Epithelial cell of esophagus (primary cell): ENCODE measurements around the gene FNTB.

ENCODE experiments used
- DNase-seq: peaks from one replicate; pipeline ENCODE4 v3.0.0; 2010; ENCODE audit warnings: low read depth
- H3K4me3 ChIP-seq: 2 replicates; pipeline ENCODE4 v1.5.1; 2011; ENCODE audit warnings: mild to moderate bottlenecking, low read length, control low read depth
- TF ChIP-seq, protein P1 (sequence below): IDR thresholded peaks from 2 replicates; pipeline ENCODE4 v1.5.1; 2011; ENCODE audit warnings: low read depth, mild to moderate bottlenecking, low read length, control low read depth, inconsistent platforms; ENCODE audit not compliant: insufficient read depth; ENCODE audit errors: missing control alignments

The FNTB gene

GRCh38 chr14:65095633-65096205 lies 109.0 kb downstream of the FNTB start:
- TF ChIP-seq, protein P1, sequence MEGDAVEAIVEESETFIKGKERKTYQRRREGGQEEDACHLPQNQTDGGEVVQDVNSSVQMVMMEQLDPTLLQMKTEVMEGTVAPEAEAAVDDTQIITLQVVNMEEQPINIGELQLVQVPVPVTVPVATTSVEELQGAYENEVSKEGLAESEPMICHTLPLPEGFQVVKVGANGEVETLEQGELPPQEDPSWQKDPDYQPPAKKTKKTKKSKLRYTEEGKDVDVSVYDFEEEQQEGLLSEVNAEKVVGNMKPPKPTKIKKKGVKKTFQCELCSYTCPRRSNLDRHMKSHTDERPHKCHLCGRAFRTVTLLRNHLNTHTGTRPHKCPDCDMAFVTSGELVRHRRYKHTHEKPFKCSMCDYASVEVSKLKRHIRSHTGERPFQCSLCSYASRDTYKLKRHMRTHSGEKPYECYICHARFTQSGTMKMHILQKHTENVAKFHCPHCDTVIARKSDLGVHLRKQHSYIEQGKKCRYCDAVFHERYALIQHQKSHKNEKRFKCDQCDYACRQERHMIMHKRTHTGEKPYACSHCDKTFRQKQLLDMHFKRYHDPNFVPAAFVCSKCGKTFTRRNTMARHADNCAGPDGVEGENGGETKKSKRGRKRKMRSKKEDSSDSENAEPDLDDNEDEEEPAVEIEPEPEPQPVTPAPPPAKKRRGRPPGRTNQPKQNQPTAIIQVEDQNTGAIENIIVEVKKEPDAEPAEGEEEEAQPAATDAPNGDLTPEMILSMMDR, result no peak
- DNase-seq, result no peak

DNA sequence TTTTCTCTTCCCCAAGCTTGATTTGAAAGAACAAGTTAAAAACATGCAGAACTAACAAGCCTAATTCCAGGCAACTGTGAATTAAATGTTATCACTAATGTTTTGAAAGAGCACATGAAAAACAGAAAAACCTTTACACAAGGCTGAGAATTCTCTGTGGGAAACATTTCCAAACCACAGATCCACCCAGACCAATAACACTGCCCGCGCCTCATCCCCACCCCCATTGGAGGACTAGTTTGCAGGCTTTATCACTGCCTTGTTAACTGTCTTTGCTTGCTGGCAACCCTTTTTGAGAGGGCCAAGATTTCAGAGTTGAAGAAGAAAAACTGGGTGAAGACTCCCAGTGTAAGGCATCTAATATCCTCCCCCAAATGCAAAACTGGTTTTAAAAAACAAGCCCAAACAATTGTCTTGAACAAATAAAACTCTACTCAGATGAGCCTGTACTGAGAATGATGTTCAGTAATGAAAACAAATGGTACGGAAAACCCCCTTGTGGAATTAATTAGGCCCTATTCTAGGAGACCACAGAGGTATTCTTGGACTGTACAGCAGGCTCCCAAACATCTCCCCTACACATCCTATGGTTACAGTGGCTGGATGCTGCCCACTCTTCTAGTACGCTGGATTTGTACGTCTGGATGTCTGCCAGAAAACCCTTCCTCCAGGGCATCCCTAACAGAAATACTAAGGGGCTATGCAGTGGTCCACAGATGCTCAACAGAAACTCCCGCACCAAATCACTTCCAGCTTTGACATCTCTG lies 109.8 kb downstream of the FNTB start:
- TF ChIP-seq, protein P1, result no peak
- peak; percentile 20 for DNase-seq
- no peak overlapping the region for H3K4me3 ChIP-seq

More at GRCh38 chr14:65095633-65096205, 109.0 kb downstream of the FNTB start:
- H3K4me3 ChIP-seq, result no peak overlapping the region

GRCh38 chr14:65098586-65098985 lies 111.9 kb downstream of the FNTB start:
- DNase-seq, result no peak
- no peak overlapping the region for H3K4me3 ChIP-seq
- TF ChIP-seq, protein P1, result no peak

DNA sequence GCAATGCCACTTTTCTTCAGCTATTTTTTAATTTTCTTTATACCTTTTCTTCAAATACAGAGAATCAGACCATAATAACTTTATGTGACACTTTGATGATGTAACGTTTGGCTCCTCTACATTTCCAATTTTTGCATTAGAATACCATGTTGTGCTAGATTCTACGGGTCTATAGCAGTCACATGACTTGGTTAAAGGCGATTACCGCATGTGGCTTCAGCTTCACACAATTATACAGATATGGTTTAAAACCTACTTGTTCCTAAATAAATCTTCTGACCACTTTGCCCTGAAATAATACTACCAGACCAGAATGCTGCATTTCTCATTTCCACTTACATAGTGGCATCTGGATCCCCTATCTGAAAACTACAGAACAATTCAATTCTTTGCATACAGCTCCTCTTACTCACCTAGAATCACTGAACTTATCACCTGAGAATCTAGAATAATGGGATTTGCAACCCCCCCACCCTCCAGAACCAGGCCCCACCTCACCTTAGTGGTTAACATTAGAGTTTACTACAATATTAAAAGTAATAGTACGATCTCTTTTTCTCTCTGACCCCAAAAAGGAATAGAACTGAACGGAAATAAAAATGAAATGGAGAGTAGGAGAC lies 114.3 kb downstream of the FNTB start:
- H3K4me3 ChIP-seq, result peak overlapping the region; percentile 75
- DNase-seq, result no peak
- TF ChIP-seq, protein P1, result no peak

DNA sequence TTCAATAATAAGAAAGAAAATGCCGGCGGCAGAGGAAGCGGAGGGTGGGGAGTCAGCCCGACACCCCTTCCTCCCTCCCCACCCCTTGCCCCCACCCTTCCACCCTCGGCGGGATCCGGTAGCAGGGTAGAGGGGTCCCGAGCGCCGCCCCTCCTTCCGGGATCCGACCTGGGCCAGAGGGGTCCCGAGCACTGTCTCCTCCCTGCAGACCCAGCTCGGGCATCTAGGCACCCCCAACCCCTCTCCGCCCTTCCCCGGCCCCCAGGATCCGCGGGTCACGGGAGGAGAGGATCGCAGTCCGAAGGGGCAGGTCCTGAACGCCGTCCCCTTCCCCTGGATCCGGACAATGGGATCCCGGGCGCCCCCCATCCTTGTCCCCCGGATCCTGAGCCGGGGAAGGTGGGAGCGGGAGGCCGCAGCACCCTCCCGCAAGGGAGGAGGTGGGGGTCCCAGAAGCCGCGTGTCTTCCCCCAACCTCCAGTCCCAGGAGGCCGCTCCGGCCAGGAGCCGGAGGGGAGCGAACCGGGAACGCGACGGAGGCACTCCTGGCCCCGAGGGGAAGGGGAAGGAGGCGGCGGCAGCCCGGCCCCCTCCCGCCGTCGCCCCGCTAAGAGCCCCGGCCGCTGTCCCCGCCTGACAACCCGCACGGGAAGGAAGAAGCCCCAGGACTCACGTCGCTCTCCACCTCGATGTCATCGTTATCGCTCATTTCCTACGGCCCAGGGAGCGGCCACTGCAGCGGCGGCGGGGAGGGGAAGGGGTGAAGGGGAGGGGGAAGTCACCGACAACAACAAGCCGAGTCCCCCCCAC lies 115.1 kb downstream of the FNTB start:
- H3K4me3 ChIP-seq, result peak overlapping the region; percentile 75
- TF ChIP-seq, protein P1, result no peak
- DNase-seq, result no peak

GRCh38 chr14:65102441-65103149 lies 115.9 kb downstream of the FNTB start, which contains the start of gene MAX:
MAX (minus strand) TSS chr14:65102517; CDS start chr14:65102339, 178 bp downstream.
- peak within 1 kb of the TSS; percentile 77 for H3K4me3 ChIP-seq
- TF ChIP-seq, protein P1, result no peak
- DNase-seq, result peak; percentile 99
